Endometrial microvascular endothelial cells (primary cell): ENCODE measurements around the gene LEMD2. TPM values are rescaled to one million over a fixed set of nuclear protein-coding genes. Genes with fewer than 3 reads are reported as not detected.

Source experiments
- in situ Hi-C: cut with HindIII; loops from 2 replicates; pipeline ENCODE4 v1.10.0; 2017; ENCODE audit warnings: low sequenced_read_pairs, low pct_unique_long_range_greater_than_20kb; ENCODE audit errors: inconsistent ontology term
- total RNA-seq: library from RNA; depleted of rRNA; stranded (reverse); fragments of >200 nt; gene quantifications from one replicate; pipeline ENCODE4 v1.2.3, GENCODE V29; 2015; ENCODE audit errors: inconsistent ontology term

Gene LEMD2
- total RNA-seq, 1 donor from 2014 or later, result 33.9 TPM

DNA sequence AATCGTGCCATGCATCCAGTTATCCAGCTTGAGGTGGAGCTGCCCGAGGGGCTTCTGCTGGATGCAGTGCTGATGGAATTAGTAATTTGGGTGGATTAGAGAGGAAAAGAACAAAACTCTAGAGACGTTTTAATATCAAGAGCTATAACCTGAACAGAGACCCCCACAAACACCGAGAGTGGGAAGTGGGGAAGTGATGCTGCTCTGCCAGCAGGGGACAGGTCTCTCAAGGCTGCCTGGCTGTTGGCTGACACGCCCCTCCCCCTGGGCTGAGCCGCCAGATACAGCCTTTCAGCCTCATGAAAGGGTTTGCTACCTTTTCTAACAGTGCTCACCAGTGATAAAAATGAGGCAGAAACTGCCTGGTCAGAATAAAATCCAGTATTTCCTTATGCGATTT, 9.6 kb downstream of the LEMD2 start:
- in situ Hi-C loops, result no loop called here

DNA sequence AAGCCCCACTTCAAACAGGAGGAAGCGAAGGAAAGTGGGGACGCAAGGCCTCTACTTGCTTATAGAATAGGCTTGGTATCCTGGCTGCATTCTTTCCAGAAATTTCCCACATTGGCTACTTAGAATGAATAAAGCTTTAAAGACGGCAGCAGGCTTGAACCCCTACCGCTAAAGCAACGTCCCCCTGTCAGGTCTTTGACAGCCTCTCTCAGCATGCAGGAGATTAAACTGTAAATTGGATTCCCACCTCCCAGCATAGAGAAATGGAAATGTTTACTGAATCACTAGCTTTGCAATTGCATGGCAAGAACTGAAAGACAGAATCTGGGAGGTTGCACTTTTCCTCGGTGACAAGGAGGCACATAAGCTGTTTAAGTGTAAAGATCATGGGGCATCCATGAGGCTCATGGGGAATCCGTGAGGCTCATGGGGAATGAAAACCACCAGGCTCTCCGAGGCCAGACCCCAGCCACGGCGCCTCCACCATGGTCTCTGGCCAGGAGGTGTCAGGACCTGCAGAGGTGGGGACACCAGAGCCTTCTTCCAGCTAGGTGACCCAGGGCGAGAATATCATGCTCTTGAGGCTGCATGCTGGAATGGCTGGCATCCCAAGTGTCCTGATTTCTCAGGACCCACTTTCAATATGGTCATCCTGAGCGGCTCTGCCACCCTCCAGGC, 10.3 kb downstream of the LEMD2 start:
- in situ Hi-C loops, result no loop called here

GRCh38 chr6:33777398-33778388, 11.2 kb downstream of the LEMD2 start:
- in situ Hi-C loops, result no loop called here

- in situ Hi-C loops, result no loop called here
These were observed 12.2 kb downstream of the LEMD2 start for GRCh38 chr6:33776764-33777163.

DNA sequence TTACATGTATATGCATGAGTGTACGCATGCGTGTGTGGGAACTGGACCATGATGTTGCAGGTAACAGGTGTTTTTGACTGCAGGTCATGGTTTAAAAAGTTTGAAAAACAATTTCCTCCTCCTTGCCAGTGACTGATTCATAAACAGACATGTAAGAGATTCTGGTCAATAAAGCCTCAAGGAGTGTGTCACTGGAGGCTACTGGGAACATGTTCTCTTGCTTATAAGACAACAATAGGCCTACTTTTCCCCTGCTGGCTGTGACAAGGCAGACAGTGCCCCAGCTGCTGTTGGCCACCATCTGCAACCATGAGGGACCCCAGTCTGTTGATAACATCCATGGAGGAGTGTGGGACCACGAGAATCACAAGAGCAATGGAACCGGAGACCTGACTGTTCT, 12.7 kb downstream of the LEMD2 start:
- in situ Hi-C loops, result no loop called here

DNA sequence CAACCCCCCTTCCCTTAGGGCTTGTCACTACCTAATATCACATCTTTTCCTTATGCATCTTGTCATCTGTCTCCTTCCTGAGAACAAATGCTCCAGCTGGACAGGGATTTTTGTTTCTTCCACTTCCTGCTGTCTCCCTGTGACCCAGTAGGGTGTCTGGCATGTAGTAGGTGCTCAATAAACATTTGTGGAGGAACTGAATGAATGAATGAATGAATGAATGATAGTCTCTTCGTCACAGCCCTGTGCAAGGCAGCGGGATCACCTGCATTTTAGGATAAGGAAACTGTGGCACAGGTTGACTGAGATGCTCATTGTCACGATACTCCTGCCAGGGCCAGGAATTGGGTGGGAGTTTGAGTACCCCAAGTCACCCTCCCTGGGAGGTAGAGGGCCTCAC, 14.2 kb downstream of the LEMD2 start:
- in situ Hi-C loops, result no loop called here

GRCh38 chr6:33772902-33773472, 15.9 kb downstream of the LEMD2 start:
- in situ Hi-C loops, result no loop called here

DNA sequence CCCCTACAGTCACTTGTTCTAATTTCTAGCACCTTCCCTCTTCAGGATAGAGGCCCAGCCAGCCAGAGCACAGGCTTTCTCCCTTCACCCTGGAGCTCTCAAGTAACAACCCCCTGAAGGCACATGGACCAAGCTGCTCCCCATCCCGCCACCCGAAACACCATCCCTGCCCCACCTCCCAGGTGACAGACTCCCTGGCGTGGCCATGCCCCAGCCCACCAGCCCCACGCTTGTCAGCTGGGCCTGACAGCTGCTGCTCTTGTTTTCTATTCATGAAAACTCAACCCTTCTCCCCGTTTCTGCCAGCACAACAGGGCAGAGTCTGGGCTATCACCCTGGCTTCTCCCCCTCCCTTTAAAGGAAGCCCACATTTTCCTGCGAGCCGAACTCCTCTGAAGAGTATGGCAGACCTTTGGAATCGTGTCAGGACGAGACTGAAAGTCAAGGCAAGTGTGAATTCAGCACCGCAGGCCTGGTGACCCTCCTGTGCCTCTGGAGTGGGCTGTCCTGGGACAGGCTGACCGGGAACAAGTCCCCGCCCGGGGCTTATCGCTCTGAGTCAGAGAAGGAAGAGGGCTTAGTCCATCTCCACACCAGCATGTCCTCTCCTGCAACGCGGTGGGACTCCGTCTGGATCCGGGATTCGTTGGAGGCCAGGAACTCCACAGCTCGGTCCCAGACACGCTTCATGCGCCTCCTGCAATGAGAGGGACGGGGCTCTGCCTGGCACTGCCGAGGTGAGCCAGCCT, 16.7 kb downstream of the LEMD2 start:
- in situ Hi-C loops, result no loop called here

- in situ Hi-C loops, result no loop called here
These were observed 17.5 kb downstream of the LEMD2 start for GRCh38 chr6:33771146-33772081.

DNA sequence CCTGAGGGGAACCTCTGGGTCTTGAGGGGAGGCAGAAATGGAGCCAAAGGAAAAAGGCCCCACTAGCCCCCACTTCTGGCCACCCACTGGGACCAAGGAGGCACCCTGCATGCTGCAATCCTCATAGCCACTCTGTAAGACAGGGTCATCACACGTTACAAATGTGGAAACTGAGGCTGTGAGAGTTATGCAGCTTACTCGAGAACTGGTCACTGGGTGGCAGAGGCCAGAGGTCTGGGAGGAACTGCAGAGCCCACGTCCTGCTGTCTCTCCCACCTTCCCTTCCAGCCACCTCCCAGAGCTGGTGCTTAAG, 18.1 kb downstream of the LEMD2 start:
- in situ Hi-C loops, result no loop called here

DNA sequence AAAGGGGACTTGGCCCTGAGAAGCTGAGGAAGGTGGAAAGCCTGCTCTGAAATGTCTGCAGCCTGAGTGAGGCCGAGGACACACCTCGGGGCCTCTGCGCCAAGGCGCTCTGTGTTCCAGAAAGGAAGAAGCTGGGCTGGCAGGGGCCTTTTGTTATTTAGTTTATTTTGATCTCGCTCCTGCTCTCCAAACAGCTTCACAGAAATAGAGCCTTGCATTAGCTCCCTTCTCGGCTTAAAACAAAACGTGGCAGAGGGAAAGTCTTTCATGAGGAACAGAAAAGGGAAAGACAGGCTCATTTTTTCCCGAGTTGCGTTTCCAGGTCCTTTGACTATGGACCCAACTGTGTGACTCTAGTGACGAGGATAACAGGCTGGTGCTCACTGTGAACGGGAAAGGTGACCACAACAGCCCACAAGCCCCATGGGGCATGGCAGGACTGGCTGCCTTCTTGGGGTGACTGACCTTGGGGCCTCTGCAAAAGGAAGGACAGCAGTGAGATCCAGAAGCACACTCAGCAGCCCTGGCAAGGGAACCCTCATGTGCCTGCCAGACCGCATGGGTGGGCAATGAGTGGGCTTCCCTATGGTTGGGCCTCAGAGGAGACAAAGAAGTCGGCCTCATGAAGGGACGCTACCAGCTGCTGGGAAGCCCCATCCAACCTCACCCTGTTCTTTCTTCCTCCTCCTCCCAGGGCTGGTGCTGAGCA, 18.7 kb downstream of the LEMD2 start:
- in situ Hi-C loops, result no loop called here

DNA sequence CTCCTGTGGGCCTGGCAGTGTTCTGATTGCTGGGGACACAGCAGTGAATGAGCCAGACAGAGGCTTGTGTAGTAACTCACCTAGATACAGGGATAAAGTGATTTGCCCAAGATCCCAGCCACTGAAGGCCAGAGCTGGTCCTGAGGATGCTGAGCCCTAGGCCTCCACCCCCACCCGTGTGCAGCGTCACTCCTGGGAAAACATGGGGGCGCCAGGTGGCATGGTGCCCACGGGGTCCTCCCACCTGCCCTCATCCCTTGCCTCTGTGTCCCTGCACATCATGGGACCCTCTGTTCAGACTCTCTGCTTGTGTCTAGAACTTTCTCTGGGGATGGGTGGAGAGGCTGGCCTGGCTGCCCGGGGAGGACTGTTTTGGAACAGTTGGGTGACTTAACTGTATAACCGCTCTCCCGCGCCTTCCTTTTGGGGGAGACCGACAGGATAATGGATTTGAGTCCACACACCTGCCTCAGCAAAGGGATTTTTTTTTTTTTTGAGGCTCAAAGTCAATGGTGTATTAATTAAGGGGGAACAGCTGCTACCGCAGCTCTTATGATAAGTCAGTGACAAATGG, 19.6 kb downstream of the LEMD2 start:
- in situ Hi-C loops, result no loop called here

DNA sequence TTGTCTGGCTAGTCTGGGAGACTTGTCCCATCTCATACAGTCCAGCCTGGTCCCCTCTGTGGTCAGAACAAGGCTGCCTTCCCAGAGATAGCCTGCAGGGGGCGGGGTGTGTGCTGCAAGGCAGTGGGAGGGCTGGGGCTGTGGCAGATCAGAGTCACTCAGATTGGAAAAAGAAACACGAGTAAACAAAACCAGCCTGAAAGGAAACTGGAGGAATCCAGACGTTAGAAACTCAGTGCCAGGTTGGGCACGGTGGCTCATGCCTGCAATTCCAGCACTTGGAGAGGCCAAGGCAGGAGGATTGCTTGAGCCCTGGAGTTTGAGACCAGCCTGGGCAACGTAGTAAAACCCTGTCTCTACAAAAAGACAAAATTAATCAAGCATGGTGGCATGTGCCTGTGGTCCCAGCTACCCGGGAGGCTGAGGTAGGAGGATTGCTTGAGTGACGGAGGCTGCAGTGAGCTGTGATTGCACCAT, 20.2 kb downstream of the LEMD2 start:
- in situ Hi-C loops, result no loop called here

DNA sequence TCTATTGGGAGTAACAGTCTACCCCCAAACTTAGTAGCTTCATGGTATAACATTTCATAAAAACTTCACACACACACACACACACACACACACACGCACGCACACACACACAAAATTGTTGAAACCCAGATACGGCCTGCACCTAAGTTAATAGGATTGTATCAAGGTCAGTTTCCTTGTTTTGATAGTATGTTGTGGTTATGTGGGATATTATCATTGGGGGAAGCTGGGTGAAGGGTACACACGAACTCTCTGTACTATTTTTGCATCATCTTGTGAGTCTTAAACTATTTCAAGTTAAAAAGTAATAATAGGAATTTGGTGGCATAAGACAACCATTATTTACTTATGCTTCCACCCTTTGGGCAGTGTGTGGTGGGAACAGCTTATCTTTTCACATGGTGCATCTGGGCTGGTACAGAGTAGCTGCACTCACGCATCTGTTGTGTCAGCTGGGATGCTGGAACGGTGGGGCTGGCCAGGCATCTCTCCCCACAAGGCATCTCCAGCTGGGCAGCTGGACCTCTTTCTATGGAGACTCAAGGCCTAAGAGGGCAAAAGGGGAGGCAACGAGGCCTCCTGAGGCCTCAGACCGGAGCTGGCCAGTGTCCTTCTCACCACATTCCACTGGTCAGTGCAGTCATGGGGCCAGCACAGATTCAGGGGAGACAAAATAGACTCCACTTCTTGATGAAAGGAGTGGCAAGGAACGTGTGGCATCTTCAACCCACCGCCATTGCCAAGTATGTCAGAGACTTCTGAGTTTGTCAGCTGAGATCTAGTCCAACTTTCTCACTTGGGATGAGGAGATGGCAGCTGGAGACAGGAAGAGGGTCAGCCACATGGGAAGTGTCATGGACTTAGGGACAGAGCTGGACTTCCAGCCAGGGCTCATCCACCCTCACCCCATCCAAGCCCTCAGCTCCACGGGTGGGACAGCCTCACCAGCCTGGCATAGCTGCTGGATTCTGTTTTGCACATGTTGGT, 21.7 kb downstream of the LEMD2 start:
- in situ Hi-C loops, result no loop called here

DNA sequence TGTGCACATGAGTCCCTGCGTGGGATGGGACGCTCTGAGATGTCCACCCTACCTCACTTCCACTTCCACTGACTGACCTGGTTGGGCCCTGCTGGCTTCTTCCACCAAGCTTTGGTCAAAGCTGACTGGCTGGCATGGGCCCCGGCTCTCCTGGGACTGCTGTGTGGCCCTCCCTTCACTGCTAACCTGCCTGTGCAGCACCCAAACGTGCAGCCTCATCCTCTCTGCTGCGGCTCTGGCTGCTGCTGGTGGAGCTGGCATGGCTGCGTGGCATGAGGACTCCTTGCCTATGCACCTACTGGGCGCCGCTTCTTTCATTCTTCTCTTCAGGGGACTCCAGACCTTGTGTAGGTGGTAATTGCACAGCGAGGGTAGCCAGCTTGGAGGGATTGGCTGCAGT, 23.6 kb downstream of the LEMD2 start:
- in situ Hi-C loops, result no loop called here

DNA sequence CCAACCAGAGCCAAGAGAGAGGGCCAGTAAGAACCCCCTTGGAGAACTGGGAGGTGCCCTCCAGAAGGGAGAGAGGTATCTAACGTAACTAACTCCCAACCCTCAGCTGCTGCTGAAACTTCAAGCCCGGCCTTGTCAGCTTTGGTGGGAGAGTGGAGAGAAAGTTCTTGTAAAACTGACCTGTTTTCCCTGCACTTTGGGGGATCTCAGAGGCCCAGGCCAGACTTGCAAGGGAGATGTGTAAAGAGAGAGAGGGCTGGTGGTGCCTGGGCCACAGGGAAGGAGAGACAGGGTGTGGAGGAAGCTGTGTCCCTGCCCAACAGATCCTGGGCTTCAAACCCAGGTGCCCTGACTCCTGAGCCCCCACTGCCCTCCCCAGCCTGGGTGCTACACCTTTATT, 24.9 kb downstream of the LEMD2 start:
- in situ Hi-C loops, result no loop called here
